Hepatocyte (in vitro differentiated cells): ENCODE results near the gene USH2A. TPM values are rescaled to one million over a fixed set of nuclear protein-coding genes. Genes with fewer than 3 reads are reported as not detected.

Source experiments
- DNase-seq: peaks from one replicate; pipeline ENCODE4 v3.0.0-alpha.2; 2016; ENCODE audit warnings: low spot score
- H2AFZ ChIP-seq: fragments of 200-600 bp; sonication (generic); 2 replicates; pipeline ENCODE4 v1.6.0; 2016; ENCODE audit warnings: antibody characterized with exemption, mild to moderate bottlenecking
- H3K27ac ChIP-seq: fragments of 200-600 bp; sonication (generic); 2 replicates; pipeline ENCODE4 v1.5.1; 2016; ENCODE audit warnings: mild to moderate bottlenecking
- H3K27me3 ChIP-seq: fragments of 200-600 bp; sonication (generic); 2 replicates; pipeline ENCODE4 v1.6.1; 2016
- H3K36me3 ChIP-seq: fragments of 200-600 bp; sonication (generic); replicated peaks from 2 replicates; pipeline ENCODE4 v1.5.1; 2016; ENCODE audit warnings: low read depth; ENCODE audit not compliant: insufficient read depth
- H3K4me1 ChIP-seq: fragments of 200-600 bp; sonication (generic); 2 replicates; pipeline ENCODE4 v1.5.1; 2016; ENCODE audit warnings: mild to moderate bottlenecking, moderate library complexity; ENCODE audit not compliant: insufficient read depth
- H3K4me2 ChIP-seq: fragments of 200-600 bp; sonication (generic); 2 replicates; pipeline ENCODE4 v1.6.0; 2016
- H3K4me3 ChIP-seq: fragments of 200-600 bp; sonication (generic); 2 replicates; pipeline ENCODE4 v1.5.1; 2016; ENCODE audit warnings: mild to moderate bottlenecking
- H3K79me2 ChIP-seq: fragments of 200-600 bp; sonication (generic); 2 replicates; pipeline ENCODE4 v1.6.0; 2017; ENCODE audit warnings: mild to moderate bottlenecking
- H3K9me2 ChIP-seq: fragments of 200-600 bp; sonication (generic); replicated peaks from 2 replicates; pipeline ENCODE4 v1.6.0; 2017; ENCODE audit warnings: mild to moderate bottlenecking; ENCODE audit not compliant: insufficient read depth
- H3K9me3 ChIP-seq: fragments of 200-600 bp; sonication (generic); 2 replicates; pipeline ENCODE4 v1.5.1; 2016; ENCODE audit warnings: low read depth, mild to moderate bottlenecking
- H4K20me1 ChIP-seq: fragments of 200-600 bp; sonication (generic); 2 replicates; pipeline ENCODE4 v1.6.0; 2016; ENCODE audit warnings: mild to moderate bottlenecking; ENCODE audit not compliant: insufficient read depth, poor library complexity, severe bottlenecking
- EZH2 ChIP-seq: fragments of 200-600 bp; sonication (generic); IDR thresholded peaks from 2 replicates; pipeline ENCODE4 v1.6.1; 2016; ENCODE audit warnings: antibody characterized with exemption, mild to moderate bottlenecking, borderline replicate concordance
- EZH2phosphoT487 ChIP-seq: fragments of 200-600 bp; sonication (generic); IDR thresholded peaks from one replicate; pipeline ENCODE4 v1.6.1; 2018; ENCODE audit warnings: antibody characterized with exemption, mild to moderate bottlenecking, low read depth, moderate library complexity; ENCODE audit not compliant: unreplicated experiment, severe bottlenecking
- WGBS: methylation state at CpG from one replicate; pipeline ENCODE4 v1.1.6; 2016; ENCODE audit warnings: low lambda C conversion rate; ENCODE audit errors: missing lambda C conversion rate; 5-methylcytosine and 5-hydroxymethylcytosine counted together
- polyA plus RNA-seq: library from polyadenylated mRNA; unstranded; fragments of >200 nt; fragmentation: Nextera tagmentation; extraction: Ambion mirVana; gene quantifications from 2 replicates; pipeline ENCODE4 v1.2.1, GENCODE V29; 2016
- total RNA-seq: library from RNA; depleted of rRNA; stranded (reverse); fragments of >200 nt; gene quantifications from 2 replicates; pipeline ENCODE4 v1.2.3, GENCODE V29; 2014
- TF ChIP-seq, protein P1 (sequence below): fragments of 200-600 bp; sonication (generic); IDR thresholded peaks from 2 replicates; pipeline ENCODE4 v1.5.1; 2016; ENCODE audit warnings: antibody characterized with exemption, mild to moderate bottlenecking; ENCODE audit not compliant: poor library complexity

The USH2A gene
- total and polyA plus RNA-seq, 2 experiments from 2014 or later = 0.07 TPM; not detected in 1

DNA sequence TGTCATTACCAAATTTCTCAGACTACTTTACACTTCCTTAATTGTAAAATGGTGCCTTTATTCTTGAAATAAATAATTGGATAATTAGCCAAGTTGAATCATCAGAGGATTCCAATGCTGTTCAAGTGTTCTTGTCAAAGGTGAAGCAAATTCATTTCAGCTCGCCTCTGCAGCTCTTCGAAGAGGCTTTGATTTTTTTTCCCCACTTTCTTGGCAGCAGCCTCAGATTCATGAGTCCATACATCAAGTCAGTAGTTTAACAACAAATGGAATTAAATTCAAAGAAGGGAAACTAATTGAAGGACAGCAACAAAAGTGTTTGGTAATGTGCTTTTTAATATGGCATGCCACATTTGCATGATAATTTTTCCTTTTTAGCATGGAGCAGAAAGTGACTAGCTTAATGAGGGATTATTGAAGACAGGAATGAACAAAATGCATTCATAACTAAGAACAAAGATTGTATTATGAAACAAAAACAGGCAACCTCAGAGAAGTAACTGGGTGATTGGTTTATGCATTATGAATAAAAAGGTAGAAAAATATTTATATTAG is 239.0 kb downstream of the USH2A start:
- Histone ChIP-seq H3K4me2 (no peak overlapping the region), H3K27ac (no peak overlapping the region), H3K36me3 (no peaks in the 10 kb centered on the region), H3K9me3 (no peaks in the 10 kb centered on the region), H4K20me1 (no peaks in the 10 kb centered on the region), H3K79me2 (no peaks in the 10 kb centered on the region), H3K4me3 (no peak overlapping the region), H3K9me2 (no peaks in the 10 kb centered on the region), H3K27me3 (no peaks in the 10 kb centered on the region), H2AFZ (no peak overlapping the region), H3K4me1 (peaks cover 8% of the 10 kb centered on the region)
- no peak for DNase-seq
- TF ChIP-seq EZH2 = no peak
- 57% methylated on average over 2 of the region's 2 CpGs for WGBS

DNA sequence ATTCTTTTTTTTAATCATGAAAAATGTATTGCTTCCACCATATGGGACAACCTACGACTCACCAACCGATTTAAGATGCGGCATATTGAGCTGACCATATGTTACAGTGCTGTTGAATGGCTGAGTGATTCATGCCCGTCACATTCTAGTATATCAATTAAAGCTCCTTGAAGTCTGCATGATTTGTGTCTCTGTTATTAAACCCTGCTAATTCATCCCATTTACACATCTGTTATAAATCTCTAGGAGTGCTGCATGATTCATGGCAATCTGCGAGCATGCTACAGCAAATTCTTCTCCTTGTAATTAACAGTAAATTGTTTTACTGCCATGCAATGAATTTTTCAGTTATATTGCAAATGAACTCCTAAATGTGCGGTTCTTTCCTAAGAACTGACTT is 239.8 kb downstream of the USH2A start:
- Histone ChIP-seq H3K4me2 (peak overlapping the region; percentile 63), H3K4me3 (no peak overlapping the region), H4K20me1 (no peaks in the 10 kb centered on the region), H3K4me1 (peaks cover 8% of the 10 kb centered on the region), H3K9me3 (no peaks in the 10 kb centered on the region), H3K27ac (no peak overlapping the region), H3K27me3 (no peaks in the 10 kb centered on the region), H3K9me2 (no peaks in the 10 kb centered on the region), H2AFZ (no peak overlapping the region), H3K36me3 (no peaks in the 10 kb centered on the region), H3K79me2 (no peaks in the 10 kb centered on the region)
- DNase-seq = no peak
- 50% methylated on average over 6 of the region's 6 CpGs for WGBS
- TF ChIP-seq, protein P1, sequence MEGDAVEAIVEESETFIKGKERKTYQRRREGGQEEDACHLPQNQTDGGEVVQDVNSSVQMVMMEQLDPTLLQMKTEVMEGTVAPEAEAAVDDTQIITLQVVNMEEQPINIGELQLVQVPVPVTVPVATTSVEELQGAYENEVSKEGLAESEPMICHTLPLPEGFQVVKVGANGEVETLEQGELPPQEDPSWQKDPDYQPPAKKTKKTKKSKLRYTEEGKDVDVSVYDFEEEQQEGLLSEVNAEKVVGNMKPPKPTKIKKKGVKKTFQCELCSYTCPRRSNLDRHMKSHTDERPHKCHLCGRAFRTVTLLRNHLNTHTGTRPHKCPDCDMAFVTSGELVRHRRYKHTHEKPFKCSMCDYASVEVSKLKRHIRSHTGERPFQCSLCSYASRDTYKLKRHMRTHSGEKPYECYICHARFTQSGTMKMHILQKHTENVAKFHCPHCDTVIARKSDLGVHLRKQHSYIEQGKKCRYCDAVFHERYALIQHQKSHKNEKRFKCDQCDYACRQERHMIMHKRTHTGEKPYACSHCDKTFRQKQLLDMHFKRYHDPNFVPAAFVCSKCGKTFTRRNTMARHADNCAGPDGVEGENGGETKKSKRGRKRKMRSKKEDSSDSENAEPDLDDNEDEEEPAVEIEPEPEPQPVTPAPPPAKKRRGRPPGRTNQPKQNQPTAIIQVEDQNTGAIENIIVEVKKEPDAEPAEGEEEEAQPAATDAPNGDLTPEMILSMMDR = no peak
- no peak for TF ChIP-seq EZH2

DNA sequence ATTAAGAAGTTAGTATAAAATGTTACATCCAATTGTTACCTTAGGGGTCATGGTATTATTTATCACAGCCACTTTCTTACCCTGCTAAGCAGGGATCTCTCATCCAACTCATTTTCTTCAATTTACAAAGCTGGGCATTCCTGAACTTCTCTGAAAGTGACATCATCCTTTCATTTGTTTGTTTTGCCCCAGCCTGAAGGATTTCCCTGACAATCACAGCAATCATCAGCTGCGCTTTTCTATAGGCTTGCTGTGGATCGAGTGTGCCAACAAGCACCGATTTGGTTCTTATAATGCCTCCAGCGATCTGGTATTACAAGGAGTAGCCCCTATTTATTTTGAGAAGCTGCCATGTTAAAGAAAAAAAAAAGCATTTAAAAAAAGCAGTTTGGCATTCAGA is 240.2 kb downstream of the USH2A start:
- H3K27me3 ChIP-seq = no peaks in the 10 kb centered on the region
- no peaks in the 10 kb centered on the region for H3K79me2 ChIP-seq
- no peaks in the 10 kb centered on the region for H3K36me3 ChIP-seq
- no peaks in the 10 kb centered on the region for H3K9me3 ChIP-seq
- H3K4me3 ChIP-seq = no peak overlapping the region
- H3K4me1 ChIP-seq = peaks cover 8% of the 10 kb centered on the region
- no peak overlapping the region for H2AFZ ChIP-seq
- no peaks in the 10 kb centered on the region for H4K20me1 ChIP-seq
- DNase-seq = peak; percentile 18
- WGBS = 8% methylated on average over 4 of the region's 4 CpGs
- no peak overlapping the region for H3K27ac ChIP-seq
- no peak for TF ChIP-seq EZH2
- TF ChIP-seq, protein P1 = no peak
- no peak for TF ChIP-seq EZH2phosphoT487
- H3K4me2 ChIP-seq = peak overlapping the region; percentile 63
- no peaks in the 10 kb centered on the region for H3K9me2 ChIP-seq

DNA sequence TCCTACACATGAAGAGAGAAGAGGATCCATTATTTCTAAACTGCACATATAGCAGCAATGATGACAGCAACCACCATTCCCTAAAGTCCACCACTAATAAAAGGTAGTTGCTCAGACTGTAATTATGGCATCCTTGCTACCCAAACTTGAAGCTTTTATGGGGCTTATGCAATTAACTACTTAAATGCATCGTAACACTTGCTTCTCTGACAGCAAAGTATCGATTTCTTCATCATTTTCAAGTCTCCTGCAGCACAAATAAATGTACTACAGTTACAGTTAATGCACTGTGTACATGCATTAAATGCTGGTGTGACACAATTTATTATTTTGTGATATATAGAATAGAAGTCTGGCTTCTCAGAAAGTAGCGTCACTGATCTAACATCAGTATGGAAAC is 241.7 kb downstream of the USH2A start:
- 83% methylated on average over 3 of the region's 3 CpGs for WGBS
- Histone ChIP-seq H3K36me3 (no peaks in the 10 kb centered on the region), H3K9me3 (no peaks in the 10 kb centered on the region), H3K9me2 (no peaks in the 10 kb centered on the region), H4K20me1 (no peaks in the 10 kb centered on the region), H3K79me2 (no peaks in the 10 kb centered on the region), H3K4me2 (no peak overlapping the region), H3K4me1 (peaks cover 8% of the 10 kb centered on the region), H3K27ac (no peak overlapping the region), H2AFZ (no peak overlapping the region), H3K4me3 (no peak overlapping the region), H3K27me3 (no peaks in the 10 kb centered on the region)
- DNase-seq = no peak
- TF ChIP-seq EZH2 (no peak), EZH2phosphoT487 (no peak)
- TF ChIP-seq, protein P1 = no peak
